Measurements from ENCODE around the gene NHS.

The NHS gene

DNA sequence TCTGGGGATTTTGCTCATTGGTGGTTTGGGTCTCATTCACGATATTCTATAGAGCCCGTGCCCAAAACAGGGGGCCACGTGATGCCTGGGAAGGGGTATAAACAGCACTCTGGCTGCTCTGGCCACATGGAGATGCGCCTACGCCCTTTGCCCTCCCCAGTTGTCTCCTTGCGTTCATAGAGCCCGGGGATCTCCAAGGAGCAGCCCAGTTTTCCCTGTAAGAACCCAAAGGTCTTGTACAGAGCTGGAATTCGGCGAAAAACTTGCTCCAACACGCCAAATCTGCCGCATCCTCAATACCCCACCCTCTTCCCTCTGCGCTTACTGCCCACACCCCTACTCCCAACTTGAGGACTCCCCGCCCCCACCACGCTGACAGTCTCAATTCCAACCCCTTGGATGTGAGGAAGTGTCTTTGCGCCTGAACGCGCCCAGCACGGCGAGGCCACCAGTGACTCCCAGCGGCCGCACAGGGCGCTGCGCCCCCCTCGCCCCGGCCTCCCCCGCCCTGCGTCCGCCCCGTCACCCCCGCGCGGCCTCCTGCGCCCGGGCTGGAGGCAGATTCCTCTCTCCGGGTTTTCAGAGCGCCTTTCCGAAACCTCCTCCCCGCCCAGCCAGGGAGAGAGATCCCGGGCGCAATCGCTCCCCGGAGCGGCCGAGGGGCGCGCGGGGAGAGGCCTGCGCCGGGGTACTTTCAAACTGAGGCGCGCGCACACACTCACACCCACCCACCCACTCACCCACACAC is at the start of gene NHS:
NHS (plus strand) TSS at position 582 of the 748 bp plus-strand sequence. CDS start 558 bp downstream, outside the sequence.
- in situ Hi-C loops (cut with MboI; ENCODE audit: low sequenced_read_pairs, unreplicated experiment), result no loop called here
- no peak for DNase-seq (ENCODE audit: low spot score)

DNA sequence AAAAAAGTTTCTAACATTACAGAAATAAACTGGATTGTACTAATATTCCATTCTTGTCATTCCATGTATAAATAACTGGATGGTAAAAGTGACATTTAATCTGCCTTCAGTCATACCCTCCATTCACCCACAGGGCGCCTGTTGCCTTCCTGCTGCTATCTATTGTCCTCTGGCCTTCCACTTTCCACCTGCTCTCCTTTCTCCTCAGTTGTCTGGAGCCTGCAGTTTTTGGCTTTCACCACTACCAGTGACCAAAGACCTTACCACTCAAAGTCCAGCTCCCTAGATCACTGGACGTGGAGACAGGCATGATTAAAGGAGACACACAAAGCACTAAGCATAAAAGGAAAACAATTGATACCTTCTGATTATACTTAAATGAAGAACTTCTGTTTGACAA is 46.2 kb upstream of the NHS start:
- DNase-seq (ENCODE audit: low spot score), result no peak

More for the DNA sequence above, at the start of gene NHS:
- TF ChIP-seq, protein P1, sequence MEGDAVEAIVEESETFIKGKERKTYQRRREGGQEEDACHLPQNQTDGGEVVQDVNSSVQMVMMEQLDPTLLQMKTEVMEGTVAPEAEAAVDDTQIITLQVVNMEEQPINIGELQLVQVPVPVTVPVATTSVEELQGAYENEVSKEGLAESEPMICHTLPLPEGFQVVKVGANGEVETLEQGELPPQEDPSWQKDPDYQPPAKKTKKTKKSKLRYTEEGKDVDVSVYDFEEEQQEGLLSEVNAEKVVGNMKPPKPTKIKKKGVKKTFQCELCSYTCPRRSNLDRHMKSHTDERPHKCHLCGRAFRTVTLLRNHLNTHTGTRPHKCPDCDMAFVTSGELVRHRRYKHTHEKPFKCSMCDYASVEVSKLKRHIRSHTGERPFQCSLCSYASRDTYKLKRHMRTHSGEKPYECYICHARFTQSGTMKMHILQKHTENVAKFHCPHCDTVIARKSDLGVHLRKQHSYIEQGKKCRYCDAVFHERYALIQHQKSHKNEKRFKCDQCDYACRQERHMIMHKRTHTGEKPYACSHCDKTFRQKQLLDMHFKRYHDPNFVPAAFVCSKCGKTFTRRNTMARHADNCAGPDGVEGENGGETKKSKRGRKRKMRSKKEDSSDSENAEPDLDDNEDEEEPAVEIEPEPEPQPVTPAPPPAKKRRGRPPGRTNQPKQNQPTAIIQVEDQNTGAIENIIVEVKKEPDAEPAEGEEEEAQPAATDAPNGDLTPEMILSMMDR (IDR thresholded peaks at IDR 0.05; ENCODE audit: borderline replicate concordance, control extremely low read depth, extremely low read depth, insufficient read depth, missing control alignments), result no peak

DNA sequence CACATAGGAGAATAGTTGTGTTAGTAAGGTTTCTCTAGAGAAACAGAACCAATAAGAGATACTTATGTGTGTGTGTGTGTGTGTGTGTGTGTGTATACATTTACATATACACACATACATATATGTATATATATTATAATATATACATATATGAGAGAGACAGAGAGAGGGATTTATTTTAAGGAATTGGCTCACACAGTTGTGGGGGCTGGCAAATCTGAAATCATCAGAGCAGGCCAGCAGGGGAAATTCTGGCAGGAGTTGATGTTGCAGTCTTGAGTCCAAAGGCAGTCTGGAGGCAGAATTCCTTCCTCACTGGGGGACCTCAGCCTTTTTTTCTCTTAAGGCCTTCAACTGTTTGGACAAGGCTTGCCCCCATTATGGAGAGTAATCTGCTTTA is 38.6 kb upstream of the NHS start:
- in situ Hi-C loops (cut with MboI; ENCODE audit: low sequenced_read_pairs, unreplicated experiment), result no loop called here
- TF ChIP-seq, protein P1 (IDR thresholded peaks at IDR 0.05; ENCODE audit: borderline replicate concordance, control extremely low read depth, extremely low read depth, insufficient read depth, missing control alignments), result no peak
- no peak for DNase-seq (ENCODE audit: low spot score)

More for the DNA sequence above, 46.2 kb upstream of the NHS start:
- TF ChIP-seq, protein P1 (IDR thresholded peaks at IDR 0.05; ENCODE audit: borderline replicate concordance, control extremely low read depth, extremely low read depth, insufficient read depth, missing control alignments), result no peak
- in situ Hi-C loops (cut with MboI; ENCODE audit: low sequenced_read_pairs, unreplicated experiment), result no loop called here

DNA sequence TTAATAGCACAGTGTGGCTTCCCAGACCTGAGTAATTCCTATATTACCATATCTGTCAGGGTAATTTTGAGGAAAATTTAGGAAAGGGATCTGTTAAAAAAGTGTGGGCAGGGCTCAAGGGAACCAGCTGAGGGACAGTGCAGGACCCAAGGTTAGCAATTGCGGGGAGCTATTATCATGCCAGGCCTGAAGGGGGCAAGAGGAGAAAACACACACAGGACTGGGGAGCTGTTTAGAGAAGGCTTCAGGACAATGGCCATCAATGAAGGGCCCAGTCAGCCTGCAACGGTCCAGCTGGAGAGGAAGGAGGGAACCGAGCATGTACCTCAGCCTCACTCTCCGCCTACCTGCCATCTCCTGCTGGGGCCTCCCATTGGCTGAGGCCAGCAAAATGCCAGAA is 19.0 kb upstream of the NHS start:
- TF ChIP-seq, protein P1 (IDR thresholded peaks at IDR 0.05; ENCODE audit: borderline replicate concordance, control extremely low read depth, extremely low read depth, insufficient read depth, missing control alignments), result no peak
- no peak for DNase-seq (ENCODE audit: low spot score)
- in situ Hi-C loops (cut with MboI; ENCODE audit: low sequenced_read_pairs, unreplicated experiment), result no loop called here

DNA sequence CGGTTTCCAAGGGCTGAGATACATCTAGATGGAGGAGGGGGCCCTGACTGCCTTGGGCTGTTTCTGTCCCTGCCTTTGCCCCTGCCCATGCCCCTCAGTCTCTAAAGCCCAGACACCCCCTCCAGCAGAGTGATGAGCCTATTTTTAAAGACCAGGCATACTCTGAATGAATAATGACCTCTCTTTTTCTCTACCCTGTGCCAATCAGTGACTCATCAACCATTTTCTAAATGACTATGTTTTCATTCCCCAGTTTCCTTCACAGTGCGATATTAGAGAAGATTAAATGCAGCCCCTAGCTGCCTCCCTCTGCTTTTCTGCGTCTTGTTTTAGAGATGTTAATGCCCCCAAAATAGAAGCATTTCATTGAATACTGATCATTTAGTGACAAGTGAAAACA is 15.5 kb upstream of the NHS start:
- DNase-seq (ENCODE audit: low spot score), result no peak
- TF ChIP-seq, protein P1 (IDR thresholded peaks at IDR 0.05; ENCODE audit: borderline replicate concordance, control extremely low read depth, extremely low read depth, insufficient read depth, missing control alignments), result no peak
- in situ Hi-C loops (cut with MboI; ENCODE audit: low sequenced_read_pairs, unreplicated experiment), result no loop called here

DNA sequence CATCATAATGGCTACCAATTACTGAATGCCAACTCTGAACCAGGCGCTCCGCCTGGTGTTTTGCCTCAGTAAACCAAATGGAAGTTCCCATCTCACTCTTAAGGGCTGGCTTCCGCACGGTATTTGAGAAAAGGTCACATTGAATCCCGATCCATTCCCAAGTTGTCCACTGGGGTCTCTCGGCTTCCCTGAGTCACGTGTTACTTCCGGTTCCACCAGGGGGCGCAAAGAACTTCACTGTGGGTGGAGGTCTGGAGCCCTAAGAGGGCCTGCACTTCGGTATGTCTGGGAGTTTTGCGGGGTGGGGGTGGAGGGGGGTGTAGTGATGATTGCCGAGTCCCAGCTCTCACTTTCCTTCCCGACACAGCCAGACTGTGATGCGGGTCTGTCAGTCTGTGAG is 13.4 kb upstream of the NHS start:
- TF ChIP-seq, protein P1 (IDR thresholded peaks at IDR 0.05; ENCODE audit: borderline replicate concordance, control extremely low read depth, extremely low read depth, insufficient read depth, missing control alignments), result no peak
- in situ Hi-C loops (cut with MboI; ENCODE audit: low sequenced_read_pairs, unreplicated experiment), result no loop called here
- DNase-seq (ENCODE audit: low spot score), result no peak

All from GM13976 (cell line).